ENCODE measurements around the gene GPR119.

DNA sequence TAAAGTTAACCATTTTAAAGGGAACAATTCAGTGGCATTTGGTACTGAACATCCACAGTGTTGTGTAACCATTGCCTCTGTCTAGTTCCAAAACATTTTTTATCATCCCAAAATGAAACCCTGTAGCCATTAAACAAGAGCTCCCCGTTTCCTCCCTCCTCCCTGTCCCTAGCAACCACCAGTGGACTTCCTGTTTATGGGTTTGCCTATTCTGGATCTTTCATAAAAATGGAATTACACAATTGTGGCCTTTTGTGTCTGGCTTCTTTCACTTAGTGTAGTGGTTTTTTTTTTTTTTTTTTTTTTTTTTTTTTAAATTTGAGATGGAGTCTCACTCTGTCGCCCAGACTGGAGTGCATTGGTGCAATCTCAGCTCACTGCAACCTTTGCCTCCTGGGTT, 27.9 kb upstream of the GPR119 start:
- TF ChIP-seq, protein P1, sequence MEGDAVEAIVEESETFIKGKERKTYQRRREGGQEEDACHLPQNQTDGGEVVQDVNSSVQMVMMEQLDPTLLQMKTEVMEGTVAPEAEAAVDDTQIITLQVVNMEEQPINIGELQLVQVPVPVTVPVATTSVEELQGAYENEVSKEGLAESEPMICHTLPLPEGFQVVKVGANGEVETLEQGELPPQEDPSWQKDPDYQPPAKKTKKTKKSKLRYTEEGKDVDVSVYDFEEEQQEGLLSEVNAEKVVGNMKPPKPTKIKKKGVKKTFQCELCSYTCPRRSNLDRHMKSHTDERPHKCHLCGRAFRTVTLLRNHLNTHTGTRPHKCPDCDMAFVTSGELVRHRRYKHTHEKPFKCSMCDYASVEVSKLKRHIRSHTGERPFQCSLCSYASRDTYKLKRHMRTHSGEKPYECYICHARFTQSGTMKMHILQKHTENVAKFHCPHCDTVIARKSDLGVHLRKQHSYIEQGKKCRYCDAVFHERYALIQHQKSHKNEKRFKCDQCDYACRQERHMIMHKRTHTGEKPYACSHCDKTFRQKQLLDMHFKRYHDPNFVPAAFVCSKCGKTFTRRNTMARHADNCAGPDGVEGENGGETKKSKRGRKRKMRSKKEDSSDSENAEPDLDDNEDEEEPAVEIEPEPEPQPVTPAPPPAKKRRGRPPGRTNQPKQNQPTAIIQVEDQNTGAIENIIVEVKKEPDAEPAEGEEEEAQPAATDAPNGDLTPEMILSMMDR (IDR thresholded peaks at IDR 0.05): no peak
- no peak for TF ChIP-seq POLR2AphosphoS5 (IDR thresholded peaks at IDR 0.05; ENCODE audit: insufficient read depth in 1 of 2, low read depth in 1 of 2)
- TF ChIP-seq POLR2A (IDR thresholded peaks at IDR 0.05): no peak

Measured in vagina (tissue), 2 donors.